Ovary (tissue), 9 donors: ENCODE measurements around the gene LRRC23. TPM values are rescaled to one million over a fixed set of nuclear protein-coding genes. Genes with fewer than 3 reads are reported as not detected.

ENCODE experiments used
- DNase-seq, 5 donors: peaks; one replicate each; pipeline ENCODE4 v3.0.0-alpha.2; 2019 to 2020
- H3K27ac ChIP-seq, 2 donors: fragments of 200-600 bp; one replicate each; pipeline versions ENCODE4 v1.5.1 to v1.8.0; 2019 to 2022
- H3K27me3 ChIP-seq: fragments of 200-600 bp; one replicate; pipeline ENCODE4 v1.8.0; 2022
- H3K36me3 ChIP-seq: fragments of 200-600 bp; sonication (generic); one replicate; pipeline ENCODE4 v1.5.1; 2019
- H3K4me1 ChIP-seq: one replicate; pipeline ENCODE4 v1.8.1; 2013; ENCODE audit warnings: mild to moderate bottlenecking, moderate library complexity; ENCODE audit not compliant: insufficient read depth
- H3K4me3 ChIP-seq: fragments of 200-600 bp; sonication (generic); one replicate; pipeline ENCODE4 v1.5.1; 2017
- H3K9me3 ChIP-seq, 2 donors: fragments of 200-600 bp in 1 of 2; sonication (generic) in 1 of 2; one replicate each; pipeline versions ENCODE4 v1.5.1 to v1.8.1; 2013 to 2019; ENCODE audit warnings: mild to moderate bottlenecking in 1 of 2, moderate library complexity in 1 of 2
- EP300 ChIP-seq: sonication (generic); formaldehyde crosslinking; IDR thresholded peaks from one replicate; pipeline ENCODE4 v1.6.1; 2017; ENCODE audit warnings: antibody characterized with exemption
- POLR2A ChIP-seq: fragments of 450-650 bp; IDR thresholded peaks from one replicate; pipeline ENCODE4 v1.6.1; 2017; ENCODE audit warnings: antibody characterized with exemption, mild to moderate bottlenecking, moderate library complexity
- WGBS, 3 donors: extraction: QIAGEN DNeasy Blood & Tissue Kit in 1 of 3; methylation state at CpG; one replicate each; pipeline versions ENCODE4 v1.1.5 to v1.1.7; 2013 to 2017; 5-methylcytosine and 5-hydroxymethylcytosine counted together
- intact Hi-C, 4 donors: fragments of 100-400 bp; cut with DNase I; formaldehyde crosslinking; loops; one replicate each; pipeline versions ENCODE4 v1.11.0 to v1.15.1; 2022 to 2023
- polyA plus RNA-seq, 2 donors: library from polyadenylated mRNA; stranded (reverse); fragments of 200-250 nt in 1 of 2; fragments of 350-450 nt in 1 of 2; fragmentation: Illumina TruSeq in 1 of 2; extraction: RNeasy Lipid Tissue Mini Kit (QIAGEN cat#74804) in 1 of 2; gene quantifications; one replicate each; pipeline ENCODE4 v1.2.3, GENCODE V29; 2013 to 2014
- total RNA-seq, 7 donors: library from RNA; depleted of rRNA in 2 of 7; stranded (reverse); fragments of >200 nt in 2 of 7; fragmentation: NEBNext Ultra II Directional in 3 of 7; extraction: Animal tissue kit (Norgen Biotek cat#: 25700) in 3 of 7; gene quantifications; one replicate each; pipeline versions ENCODE4 v1.1.0 to v1.2.4, GENCODE V29; 2016 to 2023
- TF ChIP-seq, protein P1 (sequence below), 3 donors: fragments of 450-650 bp in 2 of 3; fragments of 200-600 bp in 1 of 3; IDR thresholded peaks; one replicate each; pipeline versions ENCODE4 v1.5.1 to v1.8.0; 2016 to 2022; ENCODE audit warnings: antibody characterized with exemption in 3 of 3, mild to moderate bottlenecking in 1 of 3
- donor health status: DM: no; HTN: no; CAD: no; lungs with moderate emphysema.
- donor health status: DM: no; HTN: no; CAD: no.
- donor health status: Bipolar disorder and iron deficiency.
- donor health status: DM: yes; HTN: yes; CAD: no.
- donor health status: DM: no; HTN: no; CAD: no.
- donor health status: DM: yes; HTN: yes; CAD: no.

Gene LRRC23
- total and polyA plus RNA-seq, 9 donors: 11.2 to 67.6 (median 16.5) TPM

DNA sequence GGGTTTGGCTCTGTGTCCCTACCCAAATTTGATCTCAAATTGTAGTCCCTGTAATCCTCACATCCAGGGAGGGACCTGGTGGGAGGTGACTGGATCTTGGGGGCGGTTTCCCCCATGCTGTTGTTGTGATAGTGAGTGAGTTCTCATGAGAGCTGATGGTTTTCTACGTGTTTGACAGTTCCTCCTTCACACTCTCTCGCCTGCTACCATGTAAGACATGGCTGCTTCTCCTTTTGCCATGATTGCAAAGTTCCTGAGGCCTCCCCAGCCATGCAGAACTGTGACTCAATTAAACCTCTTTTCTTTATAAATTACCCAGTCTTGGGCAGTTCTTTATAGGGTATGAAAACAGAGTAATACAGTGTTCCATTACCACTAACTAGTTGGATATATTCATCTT, 10.3 kb upstream of the LRRC23 start:
- no peak overlapping the region for H3K4me3 ChIP-seq
- WGBS, 3 donors: 82 to 88% (median 88%) methylated on average over 3 of the region's 3 CpGs
- intact Hi-C loops: loop anchor here in 1 of 4 donors (5.0 kb wide), 1 partner anchor 577 kb away; no protein-coding TSS in a partner anchor

DNA sequence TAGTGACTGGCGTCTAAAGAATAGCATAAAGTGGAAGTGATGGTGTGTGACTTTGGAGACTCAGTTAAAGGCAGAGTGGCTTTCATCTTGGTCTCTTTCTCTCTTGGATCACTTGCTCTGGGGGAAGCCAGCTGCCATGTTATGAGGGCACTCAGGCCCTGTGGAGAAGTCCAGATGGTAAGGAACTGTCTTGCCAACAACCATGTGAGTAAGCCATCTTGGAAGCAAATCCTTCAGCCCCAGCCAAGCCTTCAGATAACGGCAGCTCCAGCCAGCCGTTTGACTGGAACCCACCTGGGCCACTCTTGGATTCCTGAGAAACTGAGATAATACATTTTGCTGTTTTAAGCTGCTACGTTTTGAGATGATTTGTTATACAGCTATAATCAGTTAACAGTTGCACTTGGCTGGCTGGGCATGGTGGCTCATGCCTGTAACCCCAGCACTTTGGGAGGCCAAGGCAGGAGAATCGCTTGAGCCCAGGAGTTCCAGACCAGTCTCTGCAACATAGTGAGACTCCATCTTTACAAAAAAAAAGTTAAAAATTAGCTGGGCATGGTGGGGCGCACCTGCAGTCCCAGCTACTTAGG, 7.7 kb upstream of the LRRC23 start:
- H3K4me1 ChIP-seq: no peaks in the 10 kb centered on the region
- intact Hi-C loops: no loop called here
- no peaks in the 10 kb centered on the region for H3K36me3 ChIP-seq
- H3K27me3 ChIP-seq: no peaks in the 10 kb centered on the region
- H3K27ac ChIP-seq: no peak overlapping the region
- DNase-seq: no peak
- no peak overlapping the region for H3K4me3 ChIP-seq
- TF ChIP-seq, protein P1, sequence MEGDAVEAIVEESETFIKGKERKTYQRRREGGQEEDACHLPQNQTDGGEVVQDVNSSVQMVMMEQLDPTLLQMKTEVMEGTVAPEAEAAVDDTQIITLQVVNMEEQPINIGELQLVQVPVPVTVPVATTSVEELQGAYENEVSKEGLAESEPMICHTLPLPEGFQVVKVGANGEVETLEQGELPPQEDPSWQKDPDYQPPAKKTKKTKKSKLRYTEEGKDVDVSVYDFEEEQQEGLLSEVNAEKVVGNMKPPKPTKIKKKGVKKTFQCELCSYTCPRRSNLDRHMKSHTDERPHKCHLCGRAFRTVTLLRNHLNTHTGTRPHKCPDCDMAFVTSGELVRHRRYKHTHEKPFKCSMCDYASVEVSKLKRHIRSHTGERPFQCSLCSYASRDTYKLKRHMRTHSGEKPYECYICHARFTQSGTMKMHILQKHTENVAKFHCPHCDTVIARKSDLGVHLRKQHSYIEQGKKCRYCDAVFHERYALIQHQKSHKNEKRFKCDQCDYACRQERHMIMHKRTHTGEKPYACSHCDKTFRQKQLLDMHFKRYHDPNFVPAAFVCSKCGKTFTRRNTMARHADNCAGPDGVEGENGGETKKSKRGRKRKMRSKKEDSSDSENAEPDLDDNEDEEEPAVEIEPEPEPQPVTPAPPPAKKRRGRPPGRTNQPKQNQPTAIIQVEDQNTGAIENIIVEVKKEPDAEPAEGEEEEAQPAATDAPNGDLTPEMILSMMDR (IDR thresholded peaks at IDR 0.05): no peak
- TF ChIP-seq EP300 (no peak), POLR2A (no peak)
- 51 to 69% (median 52%) methylated on average over 6 of the region's 6 CpGs for WGBS, 3 donors
- H3K9me3 ChIP-seq: no peaks in the 10 kb centered on the region

More for the DNA sequence above, 10.3 kb upstream of the LRRC23 start:
- no peak overlapping the region for H3K27ac ChIP-seq
- H3K4me1 ChIP-seq: peaks cover 2% of the 10 kb centered on the region
- no peak for DNase-seq
- H3K36me3 ChIP-seq: no peaks in the 10 kb centered on the region
- H3K9me3 ChIP-seq: no peaks in the 10 kb centered on the region
- TF ChIP-seq EP300: no peak
- no peak for TF ChIP-seq POLR2A
- TF ChIP-seq, protein P1 (IDR thresholded peaks at IDR 0.05): no peak
- H3K27me3 ChIP-seq: no peaks in the 10 kb centered on the region

DNA sequence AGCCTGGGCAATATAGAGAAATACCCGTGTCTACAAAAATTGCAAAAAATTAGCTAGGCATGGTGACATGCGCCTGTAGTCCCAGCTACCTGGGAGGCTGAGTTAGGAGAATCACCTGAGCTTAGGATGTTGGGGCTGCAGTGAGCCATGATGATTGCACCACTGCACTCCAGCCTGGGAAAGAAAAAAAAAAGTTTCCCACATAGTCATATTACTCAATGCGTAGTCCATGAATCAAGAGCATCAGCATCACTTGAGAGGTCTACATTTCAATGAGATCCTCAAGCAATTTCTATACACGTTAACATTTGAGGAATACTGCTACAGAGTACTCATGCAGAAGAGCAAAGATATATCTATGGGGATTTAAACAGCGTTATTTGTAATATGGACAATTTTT, 5.2 kb upstream of the LRRC23 start:
- Histone ChIP-seq H3K4me1 (no peaks in the 10 kb centered on the region), H3K36me3 (no peaks in the 10 kb centered on the region), H3K27ac (no peak overlapping the region), H3K9me3 (no peaks in the 10 kb centered on the region), H3K27me3 (no peaks in the 10 kb centered on the region), H3K4me3 (no peak overlapping the region)
- no peak for DNase-seq
- intact Hi-C loops: no loop called here
- WGBS, 3 donors: 73 to 86% (median 81%) methylated on average over 5 of the region's 5 CpGs
- no peak for TF ChIP-seq POLR2A
- TF ChIP-seq, protein P1 (IDR thresholded peaks at IDR 0.05): no peak
- TF ChIP-seq EP300: no peak

DNA sequence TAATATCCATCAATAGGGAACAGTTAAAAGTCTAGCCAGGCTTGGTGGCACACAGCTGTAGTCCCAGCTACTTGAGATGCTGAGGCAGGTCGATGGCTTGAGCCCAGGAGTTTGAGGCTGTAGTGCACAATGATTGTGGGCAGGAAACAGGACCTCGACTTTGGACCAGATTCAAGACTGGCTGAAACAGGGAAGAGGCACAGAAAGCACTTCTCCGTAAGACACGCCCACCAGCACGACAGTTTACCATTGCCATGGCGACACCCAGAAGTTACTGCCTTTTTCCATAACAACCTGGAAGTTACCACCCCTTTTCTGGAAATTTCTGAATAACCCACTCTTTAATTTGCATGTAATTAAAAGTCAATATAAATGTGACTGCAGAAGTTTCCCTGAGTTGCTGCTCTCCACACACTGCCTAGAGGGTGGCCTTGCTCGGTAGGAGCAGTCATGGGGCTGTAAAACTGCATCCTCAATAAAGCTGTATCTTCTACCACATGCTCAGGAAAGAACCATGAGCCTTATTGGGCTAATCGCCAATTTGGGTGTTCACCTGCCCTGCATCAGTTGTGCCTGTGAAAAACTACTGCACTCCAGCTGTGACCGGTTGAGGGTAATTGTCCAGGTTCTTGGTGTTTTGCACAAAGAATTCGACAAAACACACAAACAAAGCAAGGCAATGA, 4.6 kb upstream of the LRRC23 start:
- TF ChIP-seq, protein P1 (IDR thresholded peaks at IDR 0.05): no peak
- no peak for TF ChIP-seq POLR2A
- no peak for TF ChIP-seq EP300
- Histone ChIP-seq H3K27me3 (no peaks in the 10 kb centered on the region), H3K4me1 (no peaks in the 10 kb centered on the region), H3K36me3 (no peaks in the 10 kb centered on the region), H3K27ac (no peak overlapping the region), H3K9me3 (no peaks in the 10 kb centered on the region), H3K4me3 (no peak overlapping the region)
- no peak for DNase-seq
- intact Hi-C loops: no loop called here
- WGBS, 3 donors: 52 to 61% (median 56%) methylated on average over 10 of the region's 10 CpGs
